H1 (cell line): ENCODE results near the gene CRKL. TPM values are rescaled to one million over a fixed set of nuclear protein-coding genes. Genes with fewer than 3 reads are reported as not detected.

Experiments used
- CTCF ChIA-PET: fragments of 300-600 bp; sonication (Branson Sonifier 250); formaldehyde crosslinking; loops from one replicate; lab custom pipeline; 2021; ENCODE audit not compliant: partially characterized antibody; lab: Charles Lee
- POLR2A ChIA-PET: fragments of 300-600 bp; sonication (Branson Sonifier 250); formaldehyde crosslinking; loops from one replicate; lab custom pipeline; 2021; ENCODE audit warnings: inconsistent platforms; ENCODE audit not compliant: partially characterized antibody; lab: Charles Lee
- DNase-seq, 2 experiments: peaks; one replicate each; pipeline versions ENCODE4 v3.0.0 to v3.0.0-alpha.2; 2010 to 2022; ENCODE audit warnings: low spot score in 2 of 2, low read depth in 1 of 2, mixed read lengths in 1 of 2
- FAIRE-seq: peaks from 2 replicates; lab custom pipeline; 2011; peaks lifted over from hg19 to GRCh38; lab: Jason Lieb, UNC
- H2AFZ ChIP-seq: 2 replicates; pipeline ENCODE4 v1.8.1; 2012; ENCODE audit warnings: low read length, inconsistent platforms
- H2AK5ac ChIP-seq: 2 replicates; pipeline ENCODE4 v1.6.1; 2013; ENCODE audit warnings: low read depth, low read length
- H2BK120ac ChIP-seq: replicated peaks from 2 replicates; pipeline ENCODE3; 2013; ENCODE audit warnings: low read depth, low read length, inconsistent platforms
- H2BK12ac ChIP-seq: 2 replicates; pipeline ENCODE4 v1.6.1; 2013; ENCODE audit warnings: low read depth, low read length
- H2BK15ac ChIP-seq: 2 replicates; pipeline ENCODE4 v1.6.1; 2013; ENCODE audit warnings: low read length
- H2BK20ac ChIP-seq: 2 replicates; pipeline ENCODE4 v1.6.1; 2013; ENCODE audit warnings: low read length
- H2BK5ac ChIP-seq: 2 replicates; pipeline ENCODE4 v1.6.1; 2013; ENCODE audit warnings: low read depth, low read length
- H3K14ac ChIP-seq: 2 replicates; pipeline ENCODE4 v1.6.1; 2013; ENCODE audit warnings: inconsistent platforms; ENCODE audit not compliant: insufficient read length
- H3K18ac ChIP-seq: 2 replicates; pipeline ENCODE4 v1.6.1; 2013; ENCODE audit warnings: low read length; ENCODE audit errors: extremely low read depth
- H3K23ac ChIP-seq: 2 replicates; pipeline ENCODE4 v1.6.1; 2013; ENCODE audit warnings: inconsistent platforms; ENCODE audit not compliant: insufficient read length
- H3K23me2 ChIP-seq: 2 replicates; pipeline ENCODE4 v1.6.1; 2013; ENCODE audit warnings: low read depth, low read length
- H3K27ac ChIP-seq: 2 replicates; pipeline ENCODE4 v1.6.1; 2011; ENCODE audit warnings: low read depth, low read length, inconsistent platforms
- H3K27me3 ChIP-seq, 4 experiments: replicated peaks in 1 of 4; 1 replicate in 1 of 4; 2 replicates in 3 of 4; pipeline versions ENCODE4 v1.6.1 to v1.8.1; 2011 to 2013; ENCODE audit warnings: low read length in 3 of 4, mild to moderate bottlenecking in 3 of 4, inconsistent platforms in 2 of 4, mixed read lengths in 2 of 4, moderate library complexity in 1 of 4; ENCODE audit not compliant: control insufficient read depth in 3 of 4, insufficient read depth in 3 of 4; ENCODE audit errors: extremely low read depth in 1 of 4
- H3K36me3 ChIP-seq, 4 experiments: 2 replicates each; pipeline versions ENCODE4 v1.6.1 to v1.8.1; 2011 to 2013; ENCODE audit warnings: mild to moderate bottlenecking in 4 of 4, low read length in 3 of 4, moderate library complexity in 2 of 4, control low read depth in 1 of 4, inconsistent platforms in 1 of 4; ENCODE audit not compliant: insufficient read depth in 4 of 4, control insufficient read depth in 2 of 4
- H3K4ac ChIP-seq: replicated peaks from 2 replicates; pipeline ENCODE3; 2013; ENCODE audit warnings: low read length, low read depth, mixed read lengths, inconsistent platforms; ENCODE audit not compliant: insufficient read length
- H3K4me1 ChIP-seq, 4 experiments: replicated peaks in 1 of 4; 1 replicate in 1 of 4; 2 replicates in 3 of 4; pipeline versions ENCODE4 v1.6.1 to v1.8.1; 2011 to 2013; ENCODE audit warnings: low read length in 3 of 4, inconsistent platforms in 2 of 4, mixed read lengths in 1 of 4; ENCODE audit not compliant: insufficient read depth in 4 of 4, control insufficient read depth in 3 of 4
- H3K4me2 ChIP-seq, 2 experiments: 2 replicates each; pipeline versions ENCODE4 v1.6.1 to v1.8.1; 2011 to 2013; ENCODE audit warnings: low read depth in 2 of 2, low read length in 2 of 2, control low read depth in 1 of 2, inconsistent platforms in 1 of 2, mild to moderate bottlenecking in 1 of 2; ENCODE audit not compliant: insufficient read depth in 1 of 2
- H3K4me3 ChIP-seq, 4 experiments: fragments of 200-600, 300-600 bp in 1 of 4; sonication (generic), shearing (Covaris generic), sonication (Bioruptor Twin) in 1 of 4; 2 replicates each; pipeline versions ENCODE4 v1.5.1 to v1.8.1; 2011 to 2016; ENCODE audit warnings: low read length in 4 of 4, low read depth in 3 of 4, control low read depth in 2 of 4, inconsistent platforms in 2 of 4, mild to moderate bottlenecking in 2 of 4, mixed read lengths in 1 of 4, moderate library complexity in 1 of 4; ENCODE audit not compliant: insufficient read depth in 2 of 4; ENCODE audit errors: extremely low read depth in 1 of 4
- H3K56ac ChIP-seq: replicated peaks from 2 replicates; pipeline ENCODE3; 2013; ENCODE audit warnings: low read depth, mild to moderate bottlenecking, mixed read lengths, low read length, inconsistent platforms; ENCODE audit not compliant: insufficient read length
- H3K79me1 ChIP-seq: 2 replicates; pipeline ENCODE4 v1.6.1; 2013; ENCODE audit warnings: low read depth, low read length, control low read depth
- H3K79me2 ChIP-seq, 2 experiments: 2 replicates each; pipeline versions ENCODE4 v1.6.1 to v1.8.1; 2012 to 2013; ENCODE audit warnings: low read length in 2 of 2, mild to moderate bottlenecking in 2 of 2, inconsistent platforms in 1 of 2; ENCODE audit not compliant: insufficient read depth in 2 of 2, control insufficient read depth in 1 of 2
- H3K9ac ChIP-seq, 4 experiments: replicated peaks in 1 of 4; 1 replicate in 1 of 4; 2 replicates in 3 of 4; pipeline versions ENCODE4 v1.6.1 to v1.8.1; 2011 to 2013; ENCODE audit warnings: low read depth in 3 of 4, low read length in 3 of 4, control low read depth in 2 of 4, mild to moderate bottlenecking in 2 of 4, moderate library complexity in 2 of 4, inconsistent platforms in 1 of 4; ENCODE audit errors: extremely low read depth in 1 of 4
- H3K9me3 ChIP-seq, 2 experiments: 2 replicates each; pipeline versions ENCODE4 v1.6.1 to v1.8.1; 2012 to 2013; ENCODE audit warnings: mild to moderate bottlenecking in 2 of 2, moderate library complexity in 2 of 2, control low read depth in 1 of 2, inconsistent platforms in 1 of 2, low read depth in 1 of 2, low read length in 1 of 2, mixed read lengths in 1 of 2; ENCODE audit not compliant: insufficient read depth in 2 of 2
- H4K20me1 ChIP-seq, 2 experiments: replicated peaks in 1 of 2; 2 replicates each; pipeline versions ENCODE3 to v1.8.1; 2011 to 2013; ENCODE audit warnings: inconsistent platforms in 2 of 2, low read length in 2 of 2, mild to moderate bottlenecking in 1 of 2; ENCODE audit not compliant: insufficient read depth in 2 of 2, control insufficient read depth in 1 of 2
- H4K5ac ChIP-seq: 2 replicates; pipeline ENCODE4 v1.6.1; 2013; ENCODE audit warnings: low read length, low read depth, mixed read lengths, inconsistent platforms; ENCODE audit not compliant: insufficient read length
- H4K8ac ChIP-seq: 2 replicates; pipeline ENCODE4 v1.8.0; 2013; ENCODE audit warnings: mild to moderate bottlenecking, moderate library complexity, low read length, inconsistent platforms; ENCODE audit not compliant: insufficient read depth; ENCODE audit errors: extremely low read depth
- H4K91ac ChIP-seq: replicated peaks from 2 replicates; pipeline ENCODE3; 2013; ENCODE audit warnings: low read length, mixed read lengths, inconsistent platforms; ENCODE audit not compliant: insufficient read length
- BRCA1 ChIP-seq: IDR thresholded peaks from 2 replicates; pipeline ENCODE4 v1.6.1; 2012; ENCODE audit warnings: low read depth, low read length, improper control_type of control experiment
- HDAC6 ChIP-seq: IDR thresholded peaks from one replicate; pipeline ENCODE4 v1.7.1; 2012; ENCODE audit warnings: low read depth, mild to moderate bottlenecking, inconsistent platforms, low read length, moderate library complexity
- JUN ChIP-seq: IDR thresholded peaks from 2 replicates; pipeline ENCODE4 v1.6.1; 2011; ENCODE audit warnings: low read depth, mild to moderate bottlenecking, improper control_type of control experiment, low read length
- TAF7 ChIP-seq: optimal IDR thresholded peaks from 2 replicates; pipeline ENCODE3; 2011; ENCODE audit warnings: low read depth, mild to moderate bottlenecking, inconsistent platforms, low read length, moderate library complexity, borderline replicate concordance
- TBP ChIP-seq: IDR thresholded peaks from 2 replicates; pipeline ENCODE4 v1.6.1; 2011; ENCODE audit warnings: low read depth, low read length, improper control_type of control experiment
- TCF12 ChIP-seq: IDR thresholded peaks from 2 replicates; pipeline ENCODE4 v1.6.1; 2011; ENCODE audit warnings: low read depth, mild to moderate bottlenecking, low read length
- WGBS, 2 experiments: shearing (Covaris generic) in 1 of 2; methylation state at CpG; one replicate each; pipeline versions ENCODE4 v1.1.6 to v1.1.7; 2013 to 2015; ENCODE audit warnings: low lambda C conversion rate in 2 of 2, mixed read lengths in 2 of 2, inconsistent platforms in 1 of 2, low coverage in 1 of 2, missing lambda C conversion rate in 1 of 2; ENCODE audit not compliant: insufficient replicate concordance in 2 of 2, insufficient coverage in 1 of 2, insufficient read length in 1 of 2; ENCODE audit errors: extremely low coverage in 1 of 2, missing lambda C conversion rate in 1 of 2; 5-methylcytosine and 5-hydroxymethylcytosine counted together
- polyA plus RNA-seq, 7 experiments: library from polyadenylated mRNA; depleted of rRNA in 3 of 7; stranded (reverse) in 5 of 7; unstranded in 2 of 7; fragments of >200 nt in 5 of 7; fragments of 200-250 nt in 2 of 7; gene quantifications; 1 replicate in 5 of 7; 2 replicates in 1 of 7; 4 replicates in 1 of 7; pipeline versions ENCODE4 v1.2.1 to v1.2.3, GENCODE V29; 2011 to 2013; ENCODE audit warnings: missing spikeins in 2 of 7, mixed read lengths in 2 of 7
- total RNA-seq: library from RNA; stranded (reverse); fragmentation: NEBNext Ultra II Directional; extraction: Animal tissue kit (Norgen Biotek cat#: 25700); gene quantifications from 2 replicates; pipeline ENCODE4 v1.2.1, GENCODE V29; 2021

Gene CRKL
- total and polyA plus RNA-seq, 2 of the 8 experiments (the other 6 are each of a cell fraction or from before 2014, with no cell fraction given): 34.5 to 94.5 TPM

GRCh38 chr22:20991252-20992055 is 74.2 kb downstream of the CRKL start:
- Histone ChIP-seq H3K36me3 (peaks cover 0 to 10% (median 3%) of the 10 kb centered on the region in 4 experiments; a peak in 4 of 8 replicates), H3K23ac (no peak overlapping the region), H3K4me2 (no peak overlapping the region), H3K27ac (no peak overlapping the region), H3K27me3 (no peaks in the 10 kb centered on the region), H2BK120ac (no peak overlapping the region)
- DNase-seq: no peak
- no peak for FAIRE-seq
- TF ChIP-seq HDAC6 (no peak), TAF7 (no peak), BRCA1 (no peak), JUN (no peak), TCF12 (no peak), TBP (no peak)
- TF ChIP-seq, all 59 proteins: peak for 0
- H3K79me2 ChIP-seq: no peaks in the 10 kb centered on the region
- no peak overlapping the region for H3K18ac ChIP-seq
- H3K4me1 ChIP-seq: no peaks in the 10 kb centered on the region; a peak in 1 of 7 replicates
- no peak overlapping the region for H3K4me3 ChIP-seq
- H4K8ac ChIP-seq: no peak overlapping the region
- no peak overlapping the region for H2BK20ac ChIP-seq
- no peak overlapping the region for H4K91ac ChIP-seq
- H3K23me2 ChIP-seq: no peaks in the 10 kb centered on the region; the same call in 1 of the 2 replicates
- no peaks in the 10 kb centered on the region for H3K79me1 ChIP-seq
- no peak overlapping the region for H4K5ac ChIP-seq
- H2AK5ac ChIP-seq: no peak overlapping the region
- no peak overlapping the region for H2AFZ ChIP-seq
- no peak overlapping the region for H3K56ac ChIP-seq
- ChIA-PET POLR2A (interaction anchor here (1.4 to 3.5 kb wide), 4 partner anchors 8 to 18 kb away, joined by 5 to 17 read pairs (median 5); partner anchors contain the start of gene LZTR1), CTCF (interaction anchor here (0.9 to 2.6 kb wide), 5 partner anchors 10 to 106 kb away, joined by 3 to 9 read pairs (median 4); no protein-coding TSS in a partner anchor)
- H3K9me3 ChIP-seq: no peaks in the 10 kb centered on the region
- peaks cover 0 to 6% of the 10 kb centered on the region in 2 experiments for H4K20me1 ChIP-seq
- no peak overlapping the region for H3K4ac ChIP-seq
- no peak overlapping the region for H2BK15ac ChIP-seq
- WGBS, 2 experiments: 87% methylated on average over 20 of the region's 24 CpGs; no CpG with 5 or more reads in 1 of the 2 experiments
- no peak overlapping the region for H3K14ac ChIP-seq
- H2BK5ac ChIP-seq: no peak overlapping the region
- no peak overlapping the region for H3K9ac ChIP-seq
- no peak overlapping the region for H2BK12ac ChIP-seq
